ENCODE results near the gene BAZ2A. TPM values are rescaled to one million over a fixed set of nuclear protein-coding genes. Genes with fewer than 3 reads are reported as not detected.

The BAZ2A gene
- total and polyA plus RNA-seq, 2 donors (not counting 3 experiments of a cell fraction or from before 2014, with no cell fraction given): 56.0 to 91.4 TPM

DNA sequence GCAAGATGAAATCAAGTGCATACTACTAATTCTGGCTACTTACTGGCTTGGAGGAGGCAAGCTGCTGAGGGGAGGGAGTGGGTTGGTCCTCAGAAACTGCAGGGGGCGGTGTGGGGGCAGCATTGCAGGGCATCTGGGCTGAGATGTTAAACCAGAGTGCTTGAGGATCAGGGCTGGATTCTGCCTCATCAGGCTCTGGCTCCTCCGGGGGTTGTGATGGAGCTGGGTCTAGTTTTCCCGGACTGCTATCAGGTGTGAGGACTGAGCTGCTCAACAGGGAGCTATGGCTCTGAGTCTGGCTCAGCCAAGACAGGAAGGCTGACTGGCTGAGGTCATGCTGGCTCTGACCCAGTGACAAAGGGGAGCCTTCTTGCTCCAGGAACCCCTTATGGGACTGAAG lies 28.6 kb downstream of the BAZ2A start:
- Histone ChIP-seq H4K20me1 (replicated peaks; ENCODE audit: control insufficient read depth, extremely low read depth, insufficient read depth, low read length) (no peaks in the 10 kb centered on the region), H3K79me2 (ENCODE audit: control insufficient read depth, insufficient read depth, low read length) (no peaks in the 10 kb centered on the region), H3K27me3 (ENCODE audit: control insufficient read depth in 2 of 2, insufficient read depth in 2 of 2, low read length in 2 of 2) (no peaks in the 10 kb centered on the region), H2AFZ (ENCODE audit: low read depth, low read length) (no peak overlapping the region), H3K27ac (ENCODE audit: insufficient read depth, low read depth, low read length) (no peak overlapping the region), H3K9me1 (replicated peaks; ENCODE audit: control insufficient read depth, extremely low read depth, insufficient read depth, low read length) (no peaks in the 10 kb centered on the region), H3K4me3 (replicated peaks in 1 of 3; ENCODE audit: insufficient read depth in 1 of 3, low read depth in 1 of 3, low read length in 3 of 3) (no peak overlapping the region), H3K9ac (replicated peaks; ENCODE audit: extremely low read depth, insufficient read depth, low read length) (no peak overlapping the region), H3K4me1 (ENCODE audit: control insufficient read depth, extremely low read depth, insufficient read depth, low read length) (no peaks in the 10 kb centered on the region), H3K36me3 (ENCODE audit: control insufficient read depth in 2 of 2, extremely low read depth in 1 of 2, insufficient read depth in 2 of 2, low read length in 2 of 2) (peaks cover 53 to 65% of the 10 kb centered on the region in 2 experiments), H3K4me2 (ENCODE audit: insufficient read depth, low read length) (no peak overlapping the region), H3K9me3 (replicated peaks; ENCODE audit: control insufficient read depth, insufficient read depth, low read length) (no peaks in the 10 kb centered on the region)
- DNase-seq (ENCODE audit: low read depth, low spot score) (peak; percentile 36), FAIRE-seq (no peak)
- no TSS peak for BruUV-seq (replicated peaks)
- CTCF ChIA-PET: interaction anchor here (1.0 to 7.1 kb wide), 6 partner anchors 10 to 87 kb away, joined by 3 to 90 read pairs (median 7); no protein-coding TSS in a partner anchor
- POLR2A ChIA-PET: interaction anchor here (0.8 kb wide), 1 partner anchor 35 kb away, joined by 3 read pairs; no protein-coding TSS in a partner anchor
- dilution Hi-C loops (cut with MboI; ENCODE audit: extremely low pct_ligation_motif_present, low sequenced_read_pairs): no loop called here
- TF ChIP-seq, protein P1, sequence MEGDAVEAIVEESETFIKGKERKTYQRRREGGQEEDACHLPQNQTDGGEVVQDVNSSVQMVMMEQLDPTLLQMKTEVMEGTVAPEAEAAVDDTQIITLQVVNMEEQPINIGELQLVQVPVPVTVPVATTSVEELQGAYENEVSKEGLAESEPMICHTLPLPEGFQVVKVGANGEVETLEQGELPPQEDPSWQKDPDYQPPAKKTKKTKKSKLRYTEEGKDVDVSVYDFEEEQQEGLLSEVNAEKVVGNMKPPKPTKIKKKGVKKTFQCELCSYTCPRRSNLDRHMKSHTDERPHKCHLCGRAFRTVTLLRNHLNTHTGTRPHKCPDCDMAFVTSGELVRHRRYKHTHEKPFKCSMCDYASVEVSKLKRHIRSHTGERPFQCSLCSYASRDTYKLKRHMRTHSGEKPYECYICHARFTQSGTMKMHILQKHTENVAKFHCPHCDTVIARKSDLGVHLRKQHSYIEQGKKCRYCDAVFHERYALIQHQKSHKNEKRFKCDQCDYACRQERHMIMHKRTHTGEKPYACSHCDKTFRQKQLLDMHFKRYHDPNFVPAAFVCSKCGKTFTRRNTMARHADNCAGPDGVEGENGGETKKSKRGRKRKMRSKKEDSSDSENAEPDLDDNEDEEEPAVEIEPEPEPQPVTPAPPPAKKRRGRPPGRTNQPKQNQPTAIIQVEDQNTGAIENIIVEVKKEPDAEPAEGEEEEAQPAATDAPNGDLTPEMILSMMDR (IDR thresholded peaks at IDR 0.05; ENCODE audit: extremely low read depth in 1 of 2, insufficient read depth in 1 of 2, low read depth in 1 of 2, low read length in 2 of 2): peak in 1 of 2 donors; percentile 36
- TF ChIP-seq FOS (IDR thresholded peaks at IDR 0.05; ENCODE audit: borderline replicate concordance, insufficient read depth, low read length): no peak
- intact Hi-C loops (cut with micrococcal nuclease): loop anchor here (1.0 kb wide), 1 partner anchor 35 kb away; no protein-coding TSS in a partner anchor

DNA sequence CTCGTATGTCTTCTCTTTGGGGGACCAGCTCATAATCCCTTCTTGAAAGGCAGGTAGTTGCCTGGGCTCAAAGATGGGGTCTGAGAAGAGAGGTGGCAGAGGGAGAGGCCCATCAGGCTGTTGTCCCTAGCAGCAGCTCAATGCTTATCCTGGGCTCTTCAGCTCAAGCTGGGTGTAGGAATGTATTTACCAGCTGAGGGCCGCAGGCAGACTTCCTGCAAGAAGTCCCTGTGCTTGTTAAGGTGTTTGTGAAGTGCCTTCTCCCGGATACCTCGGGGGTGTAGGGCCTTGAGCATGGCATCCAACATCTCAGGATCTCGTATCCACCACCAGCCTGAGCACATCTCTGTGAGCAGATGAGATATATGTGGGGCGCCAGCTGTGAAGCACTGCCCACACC lies 29.4 kb downstream of the BAZ2A start:
- intact Hi-C loops (cut with micrococcal nuclease) (loop anchor here (1.0 kb wide), 1 partner anchor 36 kb away; no protein-coding TSS in a partner anchor), dilution Hi-C loops (cut with MboI; ENCODE audit: extremely low pct_ligation_motif_present, low sequenced_read_pairs) (no loop called here)
- H3K79me2 ChIP-seq (ENCODE audit: control insufficient read depth, insufficient read depth, low read length): no peaks in the 10 kb centered on the region
- no peaks in the 10 kb centered on the region for H4K20me1 ChIP-seq (replicated peaks; ENCODE audit: control insufficient read depth, extremely low read depth, insufficient read depth, low read length)
- ChIA-PET POLR2A (no interaction called here), CTCF (interaction anchor here (1.8 to 7.1 kb wide), 2 partner anchors 14 to 35 kb away, joined by 4 to 90 read pairs; no protein-coding TSS in a partner anchor)
- no peaks in the 10 kb centered on the region for H3K27me3 ChIP-seq (ENCODE audit: control insufficient read depth in 2 of 2, insufficient read depth in 2 of 2, low read length in 2 of 2)
- no TSS peak for BruUV-seq (replicated peaks)
- H3K36me3 ChIP-seq (ENCODE audit: control insufficient read depth in 2 of 2, extremely low read depth in 1 of 2, insufficient read depth in 2 of 2, low read length in 2 of 2): peaks cover 47 to 58% of the 10 kb centered on the region in 2 experiments
- no peaks in the 10 kb centered on the region for H3K9me1 ChIP-seq (replicated peaks; ENCODE audit: control insufficient read depth, extremely low read depth, insufficient read depth, low read length)
- no peak overlapping the region for H3K9ac ChIP-seq (replicated peaks; ENCODE audit: extremely low read depth, insufficient read depth, low read length)
- H3K4me2 ChIP-seq (ENCODE audit: insufficient read depth, low read length): no peak overlapping the region
- no peaks in the 10 kb centered on the region for H3K9me3 ChIP-seq (replicated peaks; ENCODE audit: control insufficient read depth, insufficient read depth, low read length)
- no peaks in the 10 kb centered on the region for H3K4me1 ChIP-seq (ENCODE audit: control insufficient read depth, extremely low read depth, insufficient read depth, low read length)
- FAIRE-seq (no peak), DNase-seq (ENCODE audit: low read depth, low spot score) (no peak)
- H3K27ac ChIP-seq (ENCODE audit: insufficient read depth, low read depth, low read length): no peak overlapping the region
- TF ChIP-seq JUN (IDR thresholded peaks at IDR 0.05; ENCODE audit: borderline replicate concordance, insufficient read depth, insufficient read length, low read depth) (no peak), POLR2A (IDR thresholded peaks at IDR 0.05; ENCODE audit: low read depth, low read length) (no peak), POLR2AphosphoS5 (IDR thresholded peaks at IDR 0.05; ENCODE audit: insufficient read depth, low read depth, low read length) (no peak), EZH2 (IDR thresholded peaks at IDR 0.05; ENCODE audit: borderline replicate concordance, low read depth, low read length, severe bottlenecking) (no peak), MYC (IDR thresholded peaks at IDR 0.05; ENCODE audit: low read depth, low read length) (no peak), GATA2 (IDR thresholded peaks at IDR 0.05; ENCODE audit: insufficient read depth, insufficient read length, low read depth, low read length) (no peak), FOS (IDR thresholded peaks at IDR 0.05; ENCODE audit: borderline replicate concordance, insufficient read depth, low read length) (no peak)
- TF ChIP-seq, protein P1 (IDR thresholded peaks at IDR 0.05; ENCODE audit: extremely low read depth in 1 of 2, insufficient read depth in 1 of 2, low read depth in 1 of 2, low read length in 2 of 2): no peak
- TF ChIP-seq, protein P2, sequence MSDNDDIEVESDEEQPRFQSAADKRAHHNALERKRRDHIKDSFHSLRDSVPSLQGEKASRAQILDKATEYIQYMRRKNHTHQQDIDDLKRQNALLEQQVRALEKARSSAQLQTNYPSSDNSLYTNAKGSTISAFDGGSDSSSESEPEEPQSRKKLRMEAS (IDR thresholded peaks at IDR 0.05; ENCODE audit: insufficient read depth, insufficient read length): no peak
- H2AFZ ChIP-seq (ENCODE audit: low read depth, low read length): no peak overlapping the region
- H3K4me3 ChIP-seq (replicated peaks in 1 of 3; ENCODE audit: insufficient read depth in 1 of 3, low read depth in 1 of 3, low read length in 3 of 3): no peak overlapping the region
